ENCODE measurements around the gene PLS3.

PLS3 gene

GRCh38 chrX:115650916-115651315 lies 89.9 kb downstream of the PLS3 start:
- H3K36me3 Mint-ChIP-seq (ENCODE audit: low read depth): peaks cover 25% of the 10 kb centered on the region
- H3K4me3 Mint-ChIP-seq: no peak overlapping the region
- H3K4me1 Mint-ChIP-seq: no peaks in the 10 kb centered on the region
- no peaks in the 10 kb centered on the region for H3K9me3 Mint-ChIP-seq
- peaks cover 3% of the 10 kb centered on the region for H3K27me3 Mint-ChIP-seq (ENCODE audit: low read depth, poor library complexity)
- H3K27ac Mint-ChIP-seq: no peak overlapping the region
- TF ChIP-seq CTCF (IDR thresholded peaks at IDR 0.05): peak; percentile 76
- peak; percentile 60 for DNase-seq

- no peak for DNase-seq
- no peak for TF ChIP-seq CTCF (IDR thresholded peaks at IDR 0.05)
- Mint-ChIP-seq H3K4me3 (no peak overlapping the region), H3K27ac (no peak overlapping the region), H3K36me3 (ENCODE audit: low read depth) (peaks cover 16% of the 10 kb centered on the region), H3K4me1 (no peaks in the 10 kb centered on the region), H3K27me3 (ENCODE audit: low read depth, poor library complexity) (peaks cover 3% of the 10 kb centered on the region), H3K9me3 (no peaks in the 10 kb centered on the region)
Measured at GRCh38 chrX:115652221-115652620, 91.2 kb downstream of the PLS3 start.

GRCh38 chrX:115665122-115665521 lies 104.1 kb downstream of the PLS3 start:
- peaks cover 7% of the 10 kb centered on the region for H3K9me3 Mint-ChIP-seq
- no peaks in the 10 kb centered on the region for H3K4me1 Mint-ChIP-seq
- H3K27ac Mint-ChIP-seq: no peak overlapping the region
- DNase-seq: no peak
- H3K27me3 Mint-ChIP-seq (ENCODE audit: low read depth, poor library complexity): peaks cover 4% of the 10 kb centered on the region
- no peaks in the 10 kb centered on the region for H3K36me3 Mint-ChIP-seq (ENCODE audit: low read depth)
- no peak overlapping the region for H3K4me3 Mint-ChIP-seq
- TF ChIP-seq CTCF (IDR thresholded peaks at IDR 0.05): no peak

- no peaks in the 10 kb centered on the region for H3K36me3 Mint-ChIP-seq (ENCODE audit: low read depth)
- no peak overlapping the region for H3K4me3 Mint-ChIP-seq
- TF ChIP-seq CTCF (IDR thresholded peaks at IDR 0.05): peak; percentile 27
- no peaks in the 10 kb centered on the region for H3K9me3 Mint-ChIP-seq
- DNase-seq: no peak
- H3K27ac Mint-ChIP-seq: no peak overlapping the region
- H3K4me1 Mint-ChIP-seq: no peaks in the 10 kb centered on the region
- H3K27me3 Mint-ChIP-seq (ENCODE audit: low read depth, poor library complexity): peaks cover 8% of the 10 kb centered on the region
Measured at GRCh38 chrX:115679460-115679859, 118.5 kb downstream of the PLS3 start.

- no peaks in the 10 kb centered on the region for H3K27me3 Mint-ChIP-seq (ENCODE audit: low read depth, poor library complexity)
- TF ChIP-seq CTCF (IDR thresholded peaks at IDR 0.05): no peak
- no peak overlapping the region for H3K4me3 Mint-ChIP-seq
- no peaks in the 10 kb centered on the region for H3K36me3 Mint-ChIP-seq (ENCODE audit: low read depth)
- peaks cover 20% of the 10 kb centered on the region for H3K4me1 Mint-ChIP-seq
- DNase-seq: no peak
- H3K9me3 Mint-ChIP-seq: no peaks in the 10 kb centered on the region
- H3K27ac Mint-ChIP-seq: no peak overlapping the region
Measured at GRCh38 chrX:115687595-115687994, 126.6 kb downstream of the PLS3 start.

- H3K4me1 Mint-ChIP-seq: peaks cover 20% of the 10 kb centered on the region
- no peak for TF ChIP-seq CTCF (IDR thresholded peaks at IDR 0.05)
- H3K4me3 Mint-ChIP-seq: no peak overlapping the region
- H3K27me3 Mint-ChIP-seq (ENCODE audit: low read depth, poor library complexity): peaks cover 17% of the 10 kb centered on the region
- no peak for DNase-seq
- H3K9me3 Mint-ChIP-seq: no peaks in the 10 kb centered on the region
- peak overlapping the region; percentile 66 for H3K27ac Mint-ChIP-seq
- no peaks in the 10 kb centered on the region for H3K36me3 Mint-ChIP-seq (ENCODE audit: low read depth)
Measured at GRCh38 chrX:115689931-115690330, 129.0 kb downstream of the PLS3 start.

Measured in nephron progenitor cell (in vitro differentiated cells).